ENCODE results near the gene WIPF1.

WIPF1 gene

GRCh38 chr2:174546519-174547506 lies 50.8 kb downstream of the WIPF1 start:
- peak; percentile 43 for TF ChIP-seq CTCF (IDR thresholded peaks at IDR 0.05; ENCODE audit: borderline replicate concordance, control extremely low read depth, extremely low read depth, insufficient read depth, missing control alignments)
- in situ Hi-C loops (cut with MboI; ENCODE audit: low sequenced_read_pairs, unreplicated experiment) = no loop called here
- peak; percentile 61 for DNase-seq (ENCODE audit: low spot score)

- DNase-seq (ENCODE audit: low spot score) = no peak
- TF ChIP-seq CTCF (IDR thresholded peaks at IDR 0.05; ENCODE audit: borderline replicate concordance, control extremely low read depth, extremely low read depth, insufficient read depth, missing control alignments) = no peak
- in situ Hi-C loops (cut with MboI; ENCODE audit: low sequenced_read_pairs, unreplicated experiment) = no loop called here
Observed at GRCh38 chr2:174545240-174545639, 52.4 kb downstream of the WIPF1 start.

- in situ Hi-C loops (cut with MboI; ENCODE audit: low sequenced_read_pairs, unreplicated experiment) = no loop called here
- TF ChIP-seq CTCF (IDR thresholded peaks at IDR 0.05; ENCODE audit: borderline replicate concordance, control extremely low read depth, extremely low read depth, insufficient read depth, missing control alignments) = no peak
Observed at GRCh38 chr2:174544802-174545201, 52.8 kb downstream of the WIPF1 start.

GRCh38 chr2:174544156-174544555 lies 53.4 kb downstream of the WIPF1 start:
- DNase-seq (ENCODE audit: low spot score) = no peak
- in situ Hi-C loops (cut with MboI; ENCODE audit: low sequenced_read_pairs, unreplicated experiment) = no loop called here
- no peak for TF ChIP-seq CTCF (IDR thresholded peaks at IDR 0.05; ENCODE audit: borderline replicate concordance, control extremely low read depth, extremely low read depth, insufficient read depth, missing control alignments)

More at GRCh38 chr2:174544802-174545201, 52.8 kb downstream of the WIPF1 start:
- DNase-seq (ENCODE audit: low spot score) = no peak

- DNase-seq (ENCODE audit: low spot score) = no peak
- TF ChIP-seq CTCF (IDR thresholded peaks at IDR 0.05; ENCODE audit: borderline replicate concordance, control extremely low read depth, extremely low read depth, insufficient read depth, missing control alignments) = no peak
- in situ Hi-C loops (cut with MboI; ENCODE audit: low sequenced_read_pairs, unreplicated experiment) = no loop called here
Observed at GRCh38 chr2:174540893-174541292, 56.7 kb downstream of the WIPF1 start.

- no peak for DNase-seq (ENCODE audit: low spot score)
- in situ Hi-C loops (cut with MboI; ENCODE audit: low sequenced_read_pairs, unreplicated experiment) = no loop called here
Observed at GRCh38 chr2:174535757-174536703, 61.6 kb downstream of the WIPF1 start.

More at GRCh38 chr2:174535757-174536703, 61.6 kb downstream of the WIPF1 start:
- TF ChIP-seq CTCF (IDR thresholded peaks at IDR 0.05; ENCODE audit: borderline replicate concordance, control extremely low read depth, extremely low read depth, insufficient read depth, missing control alignments) = no peak
